ENCODE data around the gene PAX5. TPM values are rescaled to one million over a fixed set of nuclear protein-coding genes. Genes with fewer than 3 reads are reported as not detected.

The PAX5 gene
- total RNA-seq, 4 donors from 2014 or later, result 0.95 to 61.9 (median 3.6) TPM; not detected in 1

GRCh38 chr9:36993933-36994764 is 39.9 kb downstream of the PAX5 start:
- Histone ChIP-seq H3K4me1 (peaks cover 0 to 17% (median 7%) of the 10 kb centered on the region in 4 donors), H3K27me3 (no peaks in the 10 kb centered on the region), H3K27ac (peak overlapping the region in 2 of 4 donors; percentile 80), H3K36me3 (no peaks in the 10 kb centered on the region), H3K9me3 (peaks cover 0 to 6% (median 0%) of the 10 kb centered on the region in 4 donors), H3K4me3 (no peak overlapping the region)
- peak in 2 of 3 donors; percentile 90 to 93 for DNase-seq
- TF ChIP-seq POLR2A (IDR thresholded peaks at IDR 0.05) (no peak), CTCF (IDR thresholded peaks at IDR 0.05) (no peak)

GRCh38 chr9:36992501-36993316 is 41.4 kb downstream of the PAX5 start:
- H3K4me3 ChIP-seq, result no peak overlapping the region
- TF ChIP-seq POLR2A (IDR thresholded peaks at IDR 0.05), result no peak
- TF ChIP-seq CTCF (IDR thresholded peaks at IDR 0.05), result no peak
- no peak for DNase-seq
- peaks cover 0 to 6% (median 0%) of the 10 kb centered on the region in 4 donors for H3K9me3 ChIP-seq
- peak overlapping the region in 1 of 4 donors; percentile 80 for H3K27ac ChIP-seq
- peaks cover 0 to 17% (median 7%) of the 10 kb centered on the region in 4 donors for H3K4me1 ChIP-seq
- H3K36me3 ChIP-seq, result no peaks in the 10 kb centered on the region
- H3K27me3 ChIP-seq, result no peaks in the 10 kb centered on the region

GRCh38 chr9:36991516-36992134 is 42.4 kb downstream of the PAX5 start:
- H3K27ac ChIP-seq, result peak overlapping the region in 1 of 4 donors; percentile 80
- no peak overlapping the region for H3K4me3 ChIP-seq
- no peak for DNase-seq
- no peaks in the 10 kb centered on the region for H3K36me3 ChIP-seq
- peaks cover 0 to 6% (median 0%) of the 10 kb centered on the region in 4 donors for H3K9me3 ChIP-seq
- peaks cover 0 to 4% of the 10 kb centered on the region in 2 donors for H3K27me3 ChIP-seq
- H3K4me1 ChIP-seq, result peaks cover 0 to 17% (median 8%) of the 10 kb centered on the region in 4 donors
- TF ChIP-seq CTCF (IDR thresholded peaks at IDR 0.05) (peak in 4 of 6 experiments; percentile 8 to 34 (median 25)), POLR2A (IDR thresholded peaks at IDR 0.05) (no peak)

- Histone ChIP-seq H3K36me3 (no peaks in the 10 kb centered on the region), H3K27me3 (peaks cover 0 to 13% of the 10 kb centered on the region in 2 donors), H3K27ac (peak overlapping the region in 1 of 4 donors; percentile 43), H3K9me3 (peaks cover 0 to 6% (median 0%) of the 10 kb centered on the region in 4 donors), H3K4me1 (peaks cover 0 to 6% (median 0%) of the 10 kb centered on the region in 4 donors), H3K4me3 (no peak overlapping the region)
- DNase-seq, result peak in 2 of 3 donors; percentile 73 to 77
- no peak for TF ChIP-seq CTCF (IDR thresholded peaks at IDR 0.05)
- no peak for TF ChIP-seq POLR2A (IDR thresholded peaks at IDR 0.05)
Observed at GRCh38 chr9:36988848-36989247, 45.2 kb downstream of the PAX5 start.

- no peak for DNase-seq
- Histone ChIP-seq H3K9me3 (peaks cover 0 to 6% (median 0%) of the 10 kb centered on the region in 4 donors), H3K27ac (peak overlapping the region in 1 of 4 donors; percentile 43), H3K36me3 (no peaks in the 10 kb centered on the region), H3K27me3 (peaks cover 0 to 13% of the 10 kb centered on the region in 2 donors), H3K4me3 (no peak overlapping the region), H3K4me1 (peaks cover 0 to 6% (median 0%) of the 10 kb centered on the region in 4 donors)
- TF ChIP-seq CTCF (IDR thresholded peaks at IDR 0.05) (no peak), POLR2A (IDR thresholded peaks at IDR 0.05) (no peak)
Observed at GRCh38 chr9:36987891-36988290, 46.2 kb downstream of the PAX5 start.
